Measurements from ENCODE around the gene KLHL22. TPM values are rescaled to one million over a fixed set of nuclear protein-coding genes. Genes with fewer than 3 reads are reported as not detected.

The KLHL22 gene
- total RNA-seq: 22.2 and 26.8 TPM in 2 replicates

GRCh38 chr22:20494978-20495860 is at the start of gene KLHL22:
Gene KLHL22, minus strand, starts transcription at chr22:20495795. Its CDS starts 6,584 bp downstream, at chr22:20489211.

GRCh38 chr22:20507253-20508066 is 11.9 kb upstream of the KLHL22 start, which contains the start of gene MED15:
Gene MED15, plus strand, starts transcription at chr22:20507610. Its CDS starts 69 bp downstream, at chr22:20507679.

GRCh38 chr22:20437613-20438426 is 57.8 kb downstream of the KLHL22 start, which contains the start of gene SCARF2:
Gene SCARF2, minus strand, starts transcription at chr22:20437825. Its CDS starts 71 bp downstream, at chr22:20437754.

GRCh38 chr22:20393705-20394476 is 101.7 kb downstream of the KLHL22 start, which contains the start of gene ZNF74:
Gene ZNF74, plus strand, starts transcription at chr22:20394151. Its CDS starts 478 bp downstream, at chr22:20394629.

Other genes with a start within 250 kb of the KLHL22 start
- gene RTN4R, start 227.5 kb downstream of the KLHL22 start, total RNA-seq: 0.05 TPM in 1 of 2 replicates, not detected in the other
- gene DGCR6L, start 175.7 kb downstream of the KLHL22 start, total RNA-seq: 67.4 and 73.9 TPM in 2 replicates
- gene ZNF74, start 101.6 kb downstream of the KLHL22 start, total RNA-seq: 7.2 and 9.2 TPM in 2 replicates
- gene SCARF2, start 58.0 kb downstream of the KLHL22 start, total RNA-seq: 62.6 and 66.8 TPM in 2 replicates
- gene MED15, start 11.8 kb upstream of the KLHL22 start, total RNA-seq: 24.9 and 34.9 TPM in 2 replicates